Bronchial epithelial cell (primary cell): Measurements from ENCODE around the gene PIM3. TPM values are rescaled to one million over a fixed set of nuclear protein-coding genes. Genes with fewer than 3 reads are reported as not detected.

Experiments
- DNase-seq: peaks from one replicate; pipeline ENCODE4 v3.0.0-alpha.2; 2010; ENCODE audit warnings: low read depth
- FAIRE-seq: peaks from 2 replicates; lab custom pipeline; 2011; peaks lifted over from hg19 to GRCh38; lab: Jason Lieb, UNC
- H3K27me3 ChIP-seq: 2 replicates; pipeline ENCODE4 v1.5.1; 2011; ENCODE audit warnings: low read length; ENCODE audit not compliant: control insufficient read depth, insufficient read depth
- H3K36me3 ChIP-seq: 2 replicates; pipeline ENCODE4 v1.5.1; 2011; ENCODE audit warnings: low read length; ENCODE audit not compliant: control insufficient read depth, insufficient read depth
- H3K4me3 ChIP-seq: 2 replicates; pipeline ENCODE4 v1.5.1; 2011; ENCODE audit warnings: mild to moderate bottlenecking, low read depth, low read length, control low read depth
- CTCF ChIP-seq: IDR thresholded peaks from 2 replicates; pipeline ENCODE4 v1.5.1; 2011; ENCODE audit warnings: mild to moderate bottlenecking, moderate library complexity, low read length, control low read depth, inconsistent platforms; ENCODE audit not compliant: insufficient read depth, severe bottlenecking
- total RNA-seq: library from RNA; depleted of rRNA; stranded (reverse); fragments of >200 nt; gene quantifications from 2 replicates; pipeline ENCODE4 v1.2.1, GENCODE V29; 2014

Gene PIM3
- total RNA-seq, 1 donor from 2014 or later = 67.1 TPM

- H3K36me3 ChIP-seq = no peaks in the 10 kb centered on the region
- no peak for FAIRE-seq
- DNase-seq = no peak
- H3K4me3 ChIP-seq = no peak overlapping the region
- no peak for TF ChIP-seq CTCF
- no peaks in the 10 kb centered on the region for H3K27me3 ChIP-seq
Observed at GRCh38 chr22:49996518-49997250, 36.1 kb downstream of the PIM3 start.

GRCh38 chr22:49997251-49997599 is 36.7 kb downstream of the PIM3 start:
- no peak for TF ChIP-seq CTCF
- no peak for FAIRE-seq
- Histone ChIP-seq H3K27me3 (no peaks in the 10 kb centered on the region), H3K4me3 (no peak overlapping the region), H3K36me3 (no peaks in the 10 kb centered on the region)
- no peak for DNase-seq

- Histone ChIP-seq H3K4me3 (no peak overlapping the region), H3K27me3 (no peaks in the 10 kb centered on the region), H3K36me3 (no peaks in the 10 kb centered on the region)
- TF ChIP-seq CTCF = no peak
- no peak for FAIRE-seq
- no peak for DNase-seq
Observed at GRCh38 chr22:49997932-49998717, 37.6 kb downstream of the PIM3 start.

- Histone ChIP-seq H3K36me3 (no peaks in the 10 kb centered on the region), H3K27me3 (no peaks in the 10 kb centered on the region), H3K4me3 (no peak overlapping the region)
- FAIRE-seq = peak; percentile 98
- no peak for TF ChIP-seq CTCF
- no peak for DNase-seq
Observed at GRCh38 chr22:49998718-49999062, 38.1 kb downstream of the PIM3 start.

- no peak for FAIRE-seq
- Histone ChIP-seq H3K4me3 (peak overlapping the region; percentile 10), H3K27me3 (peaks cover under 1% of the 10 kb centered on the region), H3K36me3 (no peaks in the 10 kb centered on the region)
- DNase-seq = no peak
- no peak for TF ChIP-seq CTCF
Observed at GRCh38 chr22:49999063-49999945, 38.7 kb downstream of the PIM3 start.
